HCT116 (cell line): ENCODE results near the gene UNC79. TPM values are rescaled to one million over a fixed set of nuclear protein-coding genes. Genes with fewer than 3 reads are reported as not detected.
A peak's percentile ranks its signal among the peaks of the same experiment; 100 is the strongest.

Experiments
- ATAC-seq: fragments of 200-7000 bp; cut with Tn5 transposase; 2 replicates; pipeline ENCODE4 v1.9.1; 2020; ENCODE audit warnings: mild to moderate bottlenecking, moderate library complexity
- BruUV-seq: library from RNA; stranded (reverse); fragments of 400-500 nt; replicated peaks from 2 replicates; lab custom pipeline; 2021; lab: Mats Ljungman, UMichigan
- CTCF ChIA-PET: fragments of 300-600 bp; sonication (Branson Sonifier 250); formaldehyde crosslinking; loops from one replicate; lab custom pipeline; 2021; ENCODE audit warnings: antibody characterized with exemption; lab: Charles Lee
- POLR2A ChIA-PET: fragments of 300-600, 350-600 bp; sonication (Branson Sonifier 250); formaldehyde crosslinking; loops from one replicate; lab custom pipeline; 2021; ENCODE audit warnings: antibody characterized with exemption; lab: Charles Lee
- RAD21 ChIA-PET, 2 experiments: fragments of 300-600 bp; sonication (Branson Sonifier 250); formaldehyde crosslinking; loops; one replicate each; lab custom pipeline; 2023; ENCODE audit warnings: low total read pairs in 2 of 2; ENCODE audit not compliant: uncharacterized antibody in 2 of 2, unreplicated experiment in 2 of 2, low non-redundant PET in 1 of 2; lab: Charles Lee
- DNase-seq: peaks from one replicate; pipeline ENCODE4 v3.0.0-alpha.2; 2010; ENCODE audit warnings: low read depth, low spot score
- H2AFZ ChIP-seq: fragments of 200-600 bp; shearing (Covaris generic), sonication (generic); 2 replicates; pipeline ENCODE4 v1.6.1; 2017; ENCODE audit warnings: low read depth, mixed run types, mixed read lengths, antibody characterized with exemption, low read length; ENCODE audit not compliant: poor library complexity, severe bottlenecking
- H3K27ac ChIP-seq: 2 replicates; pipeline ENCODE4 v1.5.1; 2012; ENCODE audit warnings: low read depth, low read length
- H3K27me3 ChIP-seq: fragments of 200-600 bp; sonication (generic); 2 replicates; pipeline ENCODE4 v1.6.1; 2016; ENCODE audit warnings: mixed run types, low read length, mixed read lengths; ENCODE audit not compliant: insufficient read depth
- H3K36me3 ChIP-seq, 2 experiments: fragments of 200-500 bp in 1 of 2; fragments of 200-600 bp in 1 of 2; sonication (Bioruptor generic) in 1 of 2; sonication (generic) in 1 of 2; 2 replicates each; pipeline versions ENCODE4 v1.5.1 to v1.6.1; 2014 to 2016; ENCODE audit warnings: low read length in 2 of 2, inconsistent platforms in 1 of 2, mixed read lengths in 1 of 2, mixed run types in 1 of 2; ENCODE audit not compliant: insufficient read depth in 2 of 2, control insufficient read depth in 1 of 2
- H3K4me1 ChIP-seq, 2 experiments: fragments of 200-600 bp in 1 of 2; sonication (generic) in 1 of 2; 2 replicates each; pipeline versions ENCODE4 v1.5.1 to v1.6.1; 2012 to 2017; ENCODE audit warnings: low read length in 2 of 2, inconsistent platforms in 1 of 2, mild to moderate bottlenecking in 1 of 2, mixed read lengths in 1 of 2, mixed run types in 1 of 2, moderate library complexity in 1 of 2; ENCODE audit not compliant: insufficient read depth in 2 of 2, control insufficient read depth in 1 of 2
- H3K4me2 ChIP-seq: fragments of 200-600 bp; sonication (generic); 2 replicates; pipeline ENCODE4 v1.6.1; 2017; ENCODE audit warnings: mixed run types, low read length, mixed read lengths
- H3K4me3 ChIP-seq, 2 experiments: fragments of 200-600 bp in 1 of 2; sonication (generic) in 1 of 2; replicated peaks in 1 of 2; 2 replicates each; pipeline ENCODE4 v1.5.1; 2011 to 2016; ENCODE audit warnings: low read length in 2 of 2, control low read depth in 1 of 2, low read depth in 1 of 2, mild to moderate bottlenecking in 1 of 2, mixed read lengths in 1 of 2, mixed run types in 1 of 2
- H3K79me2 ChIP-seq: fragments of 200-600 bp; sonication (generic); 2 replicates; pipeline ENCODE4 v1.6.1; 2017; ENCODE audit warnings: mild to moderate bottlenecking, mixed run types, low read length, moderate library complexity, mixed read lengths; ENCODE audit not compliant: insufficient read depth
- H3K9ac ChIP-seq: fragments of 200-600 bp; sonication (generic); 2 replicates; pipeline ENCODE4 v1.6.1; 2016; ENCODE audit warnings: low read length, mixed read lengths
- H3K9me2 ChIP-seq: fragments of 200-600 bp; sonication (generic), shearing (Covaris generic); 2 replicates; pipeline ENCODE4 v1.6.1; 2017; ENCODE audit warnings: mixed run types, mild to moderate bottlenecking, moderate library complexity; ENCODE audit not compliant: insufficient read depth
- H3K9me3 ChIP-seq, 2 experiments: fragments of 200-500 bp in 1 of 2; fragments of 200-600 bp in 1 of 2; sonication (Bioruptor generic) in 1 of 2; sonication (generic) in 1 of 2; 2 replicates each; pipeline ENCODE4 v1.6.1; 2014 to 2017; ENCODE audit warnings: low read length in 2 of 2, mixed read lengths in 2 of 2, inconsistent platforms in 1 of 2, low read depth in 1 of 2, mild to moderate bottlenecking in 1 of 2, mixed run types in 1 of 2, moderate library complexity in 1 of 2; ENCODE audit not compliant: control insufficient read depth in 1 of 2, insufficient read depth in 1 of 2
- H4K20me1 ChIP-seq: fragments of 200-600 bp; sonication (generic), shearing (Covaris generic); 2 replicates; pipeline ENCODE4 v1.6.1; 2017; ENCODE audit warnings: mixed run types, mild to moderate bottlenecking, moderate library complexity; ENCODE audit not compliant: insufficient read depth
- CEBPB ChIP-seq: IDR thresholded peaks from 2 replicates; pipeline ENCODE4 v1.6.1; 2012; ENCODE audit warnings: low read depth
- EGR1 ChIP-seq: IDR thresholded peaks from 2 replicates; pipeline ENCODE4 v1.6.1; 2012; ENCODE audit warnings: low read depth
- EZH2 ChIP-seq: fragments of 200-600 bp; sonication (generic); IDR thresholded peaks from 2 replicates; pipeline ENCODE4 v1.6.1; 2017; ENCODE audit warnings: antibody characterized with exemption, mixed run types
- FOSL1 ChIP-seq: IDR thresholded peaks from 2 replicates; pipeline ENCODE4 v1.6.1; 2012; ENCODE audit warnings: low read depth
- RAD21 ChIP-seq: IDR thresholded peaks from 2 replicates; pipeline ENCODE4 v1.6.1; 2012; ENCODE audit warnings: low read depth, mild to moderate bottlenecking
- SP1 ChIP-seq: IDR thresholded peaks from 2 replicates; pipeline ENCODE4 v1.6.1; 2012; ENCODE audit warnings: low read depth
- TCF7L2 ChIP-seq: IDR thresholded peaks from 2 replicates; pipeline ENCODE4 v1.7.0; 2011; ENCODE audit warnings: borderline replicate concordance, inconsistent platforms; ENCODE audit not compliant: insufficient read depth, insufficient read length; ENCODE audit errors: extremely low read depth
- ZNF274 ChIP-seq: fragments of 200-500 bp; sonication (Bioruptor generic); IDR thresholded peaks from 2 replicates; pipeline ENCODE4 v1.6.1; 2014; ENCODE audit warnings: mild to moderate bottlenecking, low read depth, low read length, inconsistent platforms
- intact Hi-C: fragments of 100-400 bp; cut with micrococcal nuclease; formaldehyde crosslinking; loops from 2 replicates; pipeline ENCODE4 v1.10.0; 2022
- total RNA-seq: library from RNA; stranded (reverse); gene quantifications from one replicate; pipeline ENCODE4 v1.2.1, GENCODE V29; 2021; ENCODE audit not compliant: unreplicated experiment
- TF ChIP-seq, protein P1 (sequence below), 3 experiments: fragments of 200-600 bp in 1 of 3; sonication (generic) in 1 of 3; IDR thresholded peaks in 2 of 3; conservative IDR thresholded peaks in 1 of 3; 2 replicates each; pipeline ENCODE4 v1.5.1; 2012 to 2017; ENCODE audit warnings: low read depth in 2 of 3, low read length in 2 of 3, antibody characterized with exemption in 1 of 3, borderline replicate concordance in 1 of 3, control low read depth in 1 of 3, mild to moderate bottlenecking in 1 of 3, mixed read lengths in 1 of 3, mixed run types in 1 of 3, moderate library complexity in 1 of 3; ENCODE audit not compliant: insufficient read depth in 1 of 3
- TF ChIP-seq, protein P2 (sequence below): IDR thresholded peaks from 2 replicates; pipeline ENCODE4 v1.6.1; 2012

Gene UNC79
- total RNA-seq, 1 experiment from 2014 or later: 0.10 TPM

DNA sequence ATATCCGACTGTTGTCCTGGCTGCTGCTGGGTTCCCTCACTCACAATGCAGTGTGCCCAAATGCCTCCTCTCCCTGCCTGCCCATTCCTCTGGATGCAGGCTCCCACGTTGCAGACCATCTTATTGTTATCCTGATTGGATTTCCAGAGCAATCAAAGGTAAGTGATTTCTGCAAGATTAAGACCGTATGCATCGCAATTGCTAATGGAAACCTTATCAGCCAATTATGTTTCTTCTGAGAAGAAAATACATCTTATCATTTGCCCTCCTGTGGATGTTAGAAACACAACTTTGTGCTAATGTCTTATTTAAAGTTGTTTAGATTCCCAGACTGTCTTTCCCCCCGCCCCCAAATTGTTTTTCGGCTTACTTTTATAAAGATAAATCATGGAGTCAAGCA, 259.4 kb downstream of the UNC79 start:
- DNase-seq (no peak), ATAC-seq (no peak)
- H3K4me3 ChIP-seq: no peak overlapping the region
- no peak for TF ChIP-seq RAD21
- TF ChIP-seq FOSL1: no peak
- no peak for TF ChIP-seq CEBPB
- TF ChIP-seq EGR1: no peak
- no peak for TF ChIP-seq SP1
- no peak for TF ChIP-seq ZNF274
- no peak for TF ChIP-seq EZH2
- no peaks in the 10 kb centered on the region for H3K9me3 ChIP-seq
- no peak overlapping the region for H3K9ac ChIP-seq
- ChIA-PET RAD21 (no interaction called here), POLR2A (no interaction called here), CTCF (no interaction called here)
- H2AFZ ChIP-seq: no peak overlapping the region
- H3K27me3 ChIP-seq: peaks cover 29% of the 10 kb centered on the region; the same call in 1 of the 2 replicates
- no TSS peak for BruUV-seq
- H3K79me2 ChIP-seq: no peaks in the 10 kb centered on the region
- H3K9me2 ChIP-seq: no peaks in the 10 kb centered on the region
- no peak overlapping the region for H3K27ac ChIP-seq
- no peaks in the 10 kb centered on the region for H3K36me3 ChIP-seq
- intact Hi-C loops: no loop called here
- H3K4me1 ChIP-seq: 0 out of 4 replicates have a peak, but pooled peaks cover 0 to 4% of the 10 kb centered on the region in 2 experiments
- H4K20me1 ChIP-seq: no peaks in the 10 kb centered on the region; the same call in 1 of the 2 replicates
- no peak overlapping the region for H3K4me2 ChIP-seq

DNA sequence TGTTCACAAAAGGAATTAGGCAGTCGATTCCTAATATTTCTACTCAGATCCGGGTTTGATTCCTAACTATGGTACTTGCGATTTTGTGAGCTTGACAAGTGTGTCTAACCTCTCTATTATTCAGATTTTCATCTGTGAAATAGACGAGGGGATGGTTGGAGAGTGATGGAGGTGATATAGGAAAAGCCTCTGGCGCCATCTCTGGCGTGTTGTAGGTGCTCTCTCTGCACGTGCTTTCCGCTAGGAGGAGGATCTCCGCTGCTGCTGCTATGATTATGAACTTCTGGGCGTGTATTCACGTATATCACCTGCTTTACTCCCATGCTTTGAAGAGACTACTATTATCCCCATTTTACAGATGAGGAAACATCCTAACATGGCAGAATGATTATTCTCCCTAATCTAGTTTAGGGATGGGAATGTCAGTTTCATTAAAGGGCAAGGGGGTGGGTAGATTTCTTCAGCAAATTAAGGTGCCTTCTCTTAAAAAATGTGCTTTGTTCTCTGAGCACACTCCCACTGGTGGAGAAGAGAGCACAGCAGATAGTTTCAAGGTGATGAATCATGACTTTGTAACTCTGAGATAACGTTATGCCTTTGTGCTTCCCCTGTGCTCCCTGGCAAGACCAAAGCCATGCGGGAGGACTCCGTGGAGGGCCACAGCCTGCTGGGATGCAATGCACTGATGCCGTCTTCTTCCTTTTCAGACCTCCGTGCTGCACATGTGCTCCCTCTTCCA, 260.5 kb downstream of the UNC79 start:
- Histone ChIP-seq H3K36me3 (no peaks in the 10 kb centered on the region), H3K4me3 (no peak overlapping the region), H3K27ac (no peak overlapping the region), H3K4me1 (0 out of 4 replicates have a peak, but pooled peaks cover 0 to 4% of the 10 kb centered on the region in 2 experiments), H3K9me3 (no peaks in the 10 kb centered on the region), H3K27me3 (peaks cover 29% of the 10 kb centered on the region; the same call in 1 of the 2 replicates), H3K79me2 (no peaks in the 10 kb centered on the region), H3K9me2 (no peaks in the 10 kb centered on the region), H2AFZ (peak overlapping the region; percentile 32), H4K20me1 (no peaks in the 10 kb centered on the region; the same call in 1 of the 2 replicates), H3K9ac (no peak overlapping the region), H3K4me2 (peak overlapping the region; percentile 13; the same call in 1 of the 2 replicates)
- BruUV-seq: no TSS peak
- ChIA-PET POLR2A (no interaction called here), RAD21 (no interaction called here), CTCF (no interaction called here)
- no peak for DNase-seq
- peak; percentile 85 for ATAC-seq
- intact Hi-C loops: no loop called here
- no peak for TF ChIP-seq TCF7L2
- TF ChIP-seq, protein P1, sequence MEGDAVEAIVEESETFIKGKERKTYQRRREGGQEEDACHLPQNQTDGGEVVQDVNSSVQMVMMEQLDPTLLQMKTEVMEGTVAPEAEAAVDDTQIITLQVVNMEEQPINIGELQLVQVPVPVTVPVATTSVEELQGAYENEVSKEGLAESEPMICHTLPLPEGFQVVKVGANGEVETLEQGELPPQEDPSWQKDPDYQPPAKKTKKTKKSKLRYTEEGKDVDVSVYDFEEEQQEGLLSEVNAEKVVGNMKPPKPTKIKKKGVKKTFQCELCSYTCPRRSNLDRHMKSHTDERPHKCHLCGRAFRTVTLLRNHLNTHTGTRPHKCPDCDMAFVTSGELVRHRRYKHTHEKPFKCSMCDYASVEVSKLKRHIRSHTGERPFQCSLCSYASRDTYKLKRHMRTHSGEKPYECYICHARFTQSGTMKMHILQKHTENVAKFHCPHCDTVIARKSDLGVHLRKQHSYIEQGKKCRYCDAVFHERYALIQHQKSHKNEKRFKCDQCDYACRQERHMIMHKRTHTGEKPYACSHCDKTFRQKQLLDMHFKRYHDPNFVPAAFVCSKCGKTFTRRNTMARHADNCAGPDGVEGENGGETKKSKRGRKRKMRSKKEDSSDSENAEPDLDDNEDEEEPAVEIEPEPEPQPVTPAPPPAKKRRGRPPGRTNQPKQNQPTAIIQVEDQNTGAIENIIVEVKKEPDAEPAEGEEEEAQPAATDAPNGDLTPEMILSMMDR (IDR thresholded peaks at IDR 0.05 in 2 of 3, conservative IDR thresholded peaks at IDR 0.05 in 1 of 3; ENCODE audit: borderline replicate concordance in 1 of 3, insufficient read depth in 1 of 3, low read depth in 2 of 3, low read length in 2 of 3): peak in 2 of 3 experiments; percentile 49 to 53; a peak in 4 of 6 replicates
- TF ChIP-seq, protein P2, sequence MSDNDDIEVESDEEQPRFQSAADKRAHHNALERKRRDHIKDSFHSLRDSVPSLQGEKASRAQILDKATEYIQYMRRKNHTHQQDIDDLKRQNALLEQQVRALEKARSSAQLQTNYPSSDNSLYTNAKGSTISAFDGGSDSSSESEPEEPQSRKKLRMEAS: peak; percentile 64
